Heart left ventricle (tissue), 13 donors: ENCODE data around the gene DNAJA3.

ENCODE experiments used
- CTCF ChIP-seq, 12 donors: fragments of 200-600 bp; sonication (generic) in 4 of 12; IDR thresholded peaks; one replicate each; pipeline versions ENCODE4 v1.5.0 to v1.8.0; 2018 to 2022; ENCODE audit warnings: antibody characterized with exemption in 12 of 12, mild to moderate bottlenecking in 5 of 12
- POLR2A ChIP-seq, 2 donors: fragments of 450-650 bp; IDR thresholded peaks; one replicate each; pipeline ENCODE4 v1.6.1; 2017; ENCODE audit warnings: antibody characterized with exemption in 2 of 2, mild to moderate bottlenecking in 2 of 2, moderate library complexity in 2 of 2
- donor health status: ischemic (EF 13 %, LVEDD 7.1; RV severe dilation, severe dysfunction).
- donor health status: DM: no; HTN: yes; CAD: no.
- donor health status: DM: no; HTN: no; CAD: no.
- donor health status: ischemic (EF 25% LVEDD 6.9; RV normal size, moderate dysfunction).
- donor health status: ischemic (EF 25% LVEDD 5.7; RV mildly dilated, moderate dysfunction).
- donor health status: ischemic (EF 35%, LVEDD 5.7; RV mildly dilated, moderate dysfunction).
- donor health status: nonischemic (EF 11% LVEDD 7.7; RV severe dilation, severe dysfunction).
- donor health status: DM: yes; HTN: yes; CAD: no.
- donor health status: PGD.
- donor health status: ischemic (EF 29% LVEDD 5.4; RV normal size, mild dysfunction).
- donor health status: nonischemic (EF 23%, LVEDD 6.1; RV moderate dilation, normal function).

GRCh38 chr16:4488499-4488967 lies 62.9 kb downstream of the DNAJA3 start:
- TF ChIP-seq POLR2A (IDR thresholded peaks at IDR 0.05) = no peak
- no peak for TF ChIP-seq CTCF (IDR thresholded peaks at IDR 0.05)
